Fibroblast of upper back skin (primary cell): ENCODE measurements around the gene SAMHD1.
"Not testable (repeated sequence)": the region's sequence is repeated elsewhere in the genome, so short reads cannot be mapped to it uniquely, and the experiment has no call there.

ENCODE experiments used
- DNase-seq: peaks from one replicate; pipeline ENCODE4 v3.0.0-alpha.2; 2013

Gene SAMHD1

GRCh38 chr20:36850759-36851158 lies 100.7 kb downstream of the SAMHD1 start:
- no peak for DNase-seq

- DNase-seq, result no peak
Observed at GRCh38 chr20:36849333-36850065, 102.0 kb downstream of the SAMHD1 start.

DNA sequence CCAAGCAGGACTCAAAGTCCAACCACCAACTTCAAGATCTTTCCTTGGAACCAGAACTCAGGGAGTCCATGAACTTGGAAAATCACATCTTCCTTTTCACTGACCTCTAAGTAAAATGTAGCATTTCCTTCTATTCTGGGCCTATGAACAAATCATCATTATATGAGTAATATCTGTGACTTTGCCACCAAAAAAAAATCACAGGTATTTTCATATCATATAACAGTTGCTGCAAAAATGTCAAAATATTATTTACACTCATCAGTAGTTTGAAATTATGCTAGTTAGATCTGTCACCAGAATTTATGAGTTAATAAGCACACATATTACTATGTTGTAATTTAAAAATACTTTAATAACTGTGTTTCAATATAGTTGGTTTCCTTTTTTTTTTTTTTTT lies 102.8 kb downstream of the SAMHD1 start:
- no peak for DNase-seq

DNA sequence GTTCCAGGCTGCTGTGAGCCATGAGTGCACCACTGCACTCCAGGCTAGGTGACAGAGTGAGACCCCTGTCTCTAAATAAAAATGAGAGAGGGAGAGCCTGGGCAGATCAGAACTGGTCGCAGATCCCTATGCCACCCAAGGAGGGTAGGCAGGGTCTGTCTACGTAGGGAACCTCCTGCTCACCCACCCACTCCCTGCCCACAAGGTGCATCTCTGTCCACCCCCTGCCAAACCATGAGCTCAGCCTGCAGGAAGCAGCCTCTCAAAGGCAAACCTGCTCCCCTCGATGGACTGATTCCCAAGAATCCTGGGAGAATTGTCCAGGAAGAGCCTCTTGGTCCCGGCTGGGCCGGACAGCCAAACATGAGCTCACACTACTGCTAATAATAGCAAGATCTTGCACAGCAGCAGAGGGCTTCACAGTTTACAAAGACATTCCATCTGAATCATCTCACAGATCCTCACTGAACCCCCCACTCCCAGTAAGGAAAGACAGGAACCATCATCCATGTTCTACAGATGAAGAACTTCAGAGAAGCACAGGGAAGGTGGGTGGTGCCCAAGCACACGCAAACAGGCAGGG lies 103.3 kb downstream of the SAMHD1 start:
- peak; percentile 93 for DNase-seq

GRCh38 chr20:36847710-36848040 lies 103.8 kb downstream of the SAMHD1 start:
- no peak for DNase-seq

DNA sequence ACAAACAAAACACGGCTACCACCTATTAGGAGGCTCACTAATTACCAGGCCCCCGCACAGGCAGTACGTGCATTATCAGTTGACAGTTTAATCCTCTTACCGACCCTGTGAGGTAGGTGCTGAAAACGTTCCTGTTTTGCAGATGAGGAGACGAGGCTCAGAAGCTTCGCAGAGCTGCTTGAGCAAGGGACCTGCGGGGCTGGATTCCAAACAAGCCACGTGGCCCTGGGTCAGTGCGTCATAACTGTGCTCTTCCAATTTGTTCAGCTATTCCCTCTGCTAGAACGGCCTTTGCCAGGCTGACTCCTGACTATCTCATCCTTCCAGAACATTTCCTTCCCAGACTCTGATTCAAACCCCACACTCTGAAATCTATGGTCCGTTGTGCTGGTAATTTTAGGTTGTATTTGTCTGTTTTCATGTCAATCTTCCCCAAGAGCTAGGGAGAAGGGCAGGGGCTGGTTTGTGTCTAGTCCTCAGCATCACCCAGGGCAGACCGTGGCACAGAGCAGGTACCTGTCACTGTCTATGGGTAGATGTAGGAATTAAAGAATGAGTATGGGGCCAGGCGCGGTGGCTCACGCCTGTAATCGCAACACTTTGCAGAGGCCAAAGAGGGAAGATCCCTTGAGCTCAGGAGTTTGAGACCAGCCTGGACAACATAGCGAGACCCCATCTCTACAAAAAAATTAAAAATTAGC lies 104.3 kb downstream of the SAMHD1 start:
- peak; percentile 75 for DNase-seq

DNA sequence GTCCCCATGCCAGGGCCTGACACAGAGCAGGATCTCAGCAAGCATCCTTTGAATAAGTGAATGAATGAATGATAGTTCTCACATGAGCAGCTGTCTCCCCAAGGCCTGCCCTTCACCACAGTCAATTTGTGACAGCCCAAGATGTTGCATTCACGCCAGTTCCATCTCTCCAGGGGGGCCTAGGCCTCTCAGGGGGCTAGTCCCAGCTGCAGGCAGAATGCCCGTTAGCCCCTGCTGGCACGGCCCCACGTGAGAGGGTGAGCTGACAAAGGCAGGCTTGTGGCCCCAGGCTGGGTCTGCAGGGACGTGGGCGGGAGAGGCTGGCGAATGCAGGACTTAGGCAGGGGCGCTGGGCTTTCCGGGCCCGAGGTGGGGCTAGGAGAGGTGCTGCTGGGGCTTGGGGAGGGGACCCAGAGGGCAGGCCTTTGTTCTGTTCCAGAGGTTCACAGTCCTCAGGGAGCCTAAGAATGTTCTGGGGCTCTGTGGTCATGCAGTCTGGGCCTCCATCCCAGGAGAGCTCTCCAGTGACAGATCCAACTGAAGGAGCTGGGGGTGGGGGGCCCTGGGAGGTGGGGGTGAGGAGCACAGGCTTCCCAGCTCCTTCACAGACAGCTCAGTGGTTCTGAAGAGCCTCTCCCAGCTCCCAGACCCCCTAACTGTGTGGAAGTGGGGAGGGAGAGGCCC lies 106.1 kb downstream of the SAMHD1 start:
- no peak for DNase-seq

DNA sequence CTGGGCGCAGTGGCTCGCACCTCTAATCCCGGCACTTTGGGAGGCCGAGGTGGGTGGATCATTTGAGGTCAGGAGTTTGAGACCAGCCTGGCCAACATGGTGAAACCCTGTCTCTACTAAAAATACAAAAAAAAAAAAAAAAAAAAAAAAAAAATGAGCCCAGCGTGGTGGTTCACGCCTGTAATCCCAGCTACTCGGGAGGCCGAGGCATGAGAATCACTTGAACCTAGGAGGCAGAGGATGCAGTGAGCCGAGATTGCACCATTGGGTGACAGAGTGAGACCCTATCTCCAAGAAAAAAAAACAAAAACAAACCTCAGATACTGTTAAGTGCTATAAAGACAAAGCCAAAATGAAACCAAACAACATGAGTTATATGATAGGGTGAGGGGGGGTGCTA lies 110.5 kb downstream of the SAMHD1 start:
- DNase-seq, result not testable (repeated sequence)
